Pancreas (tissue), 10 donors: ENCODE results near the gene NRXN2. TPM values are rescaled to one million over a fixed set of nuclear protein-coding genes. Genes with fewer than 3 reads are reported as not detected.

Experiments used
- ATAC-seq, 4 donors: fragments of 200-7000 bp; cut with Tn5 transposase; one replicate each; pipeline versions ENCODE4 v1.8.0 to v1.9.1; 2020; ENCODE audit warnings: mild to moderate bottlenecking in 4 of 4, moderate library complexity in 4 of 4
- DNase-seq, 6 donors: peaks; one replicate each; pipeline ENCODE4 v3.0.0-alpha.2; 2020
- FAIRE-seq: peaks from 2 replicates; lab custom pipeline; 2012; peaks lifted over from hg19 to GRCh38; lab: Jason Lieb, UNC
- H3K27ac ChIP-seq, 4 donors: fragments of 200-600 bp; sonication (generic); 1 replicate in 3 of 4; 2 replicates in 1 of 4; pipeline versions ENCODE4 v1.5.0 to v1.8.0; 2020
- H3K27me3 ChIP-seq, 4 donors: fragments of 200-600 bp; one replicate each; pipeline ENCODE4 v1.8.0; 2021
- H3K36me3 ChIP-seq, 3 donors: fragments of 200-600 bp; sonication (generic) in 1 of 3; one replicate each; pipeline versions ENCODE4 v1.5.0 to v1.8.0; 2020 to 2021
- H3K4me1 ChIP-seq, 3 donors: fragments of 200-600 bp; one replicate each; pipeline ENCODE4 v1.8.0; 2021
- H3K4me3 ChIP-seq, 4 donors: fragments of 200-600 bp; sonication (generic) in 2 of 4; one replicate each; pipeline versions ENCODE4 v1.5.0 to v1.8.0; 2020 to 2021
- H3K9me3 ChIP-seq, 4 donors: fragments of 200-600 bp; one replicate each; pipeline ENCODE4 v1.8.0; 2021
- WGBS, 2 donors: extraction: QIAGEN DNeasy Blood & Tissue Kit; methylation state at CpG; one replicate each; pipeline ENCODE4 v1.1.7; 2013; 5-methylcytosine and 5-hydroxymethylcytosine counted together
- intact Hi-C, 3 donors: fragments of 100-400 bp; cut with DNase I; formaldehyde crosslinking; loops; one replicate each; pipeline versions ENCODE4 v1.11.1 to v1.14.2; 2022
- polyA plus RNA-seq, 2 donors: library from polyadenylated mRNA; stranded (reverse); fragments of 200-250 nt; gene quantifications; one replicate each; pipeline ENCODE4 v1.2.3, GENCODE V29; 2013
- total RNA-seq, 6 donors: library from RNA; stranded (reverse); fragmentation: NEBNext Ultra II Directional in 4 of 6; extraction: Animal tissue kit (Norgen Biotek cat#: 25700) in 4 of 6; gene quantifications; one replicate each; pipeline versions ENCODE4 v1.2.1 to v1.2.4, GENCODE V29; 2021 to 2023
- TF ChIP-seq, protein P1 (sequence below), 4 donors: fragments of 200-600 bp; sonication (generic) in 3 of 4; IDR thresholded peaks; one replicate each; pipeline versions ENCODE4 v1.5.0 to v1.8.0; 2021; ENCODE audit warnings: antibody characterized with exemption in 4 of 4
- donor health status: healthy with polysubstance abuse.
- donor health status: DM: no; HTN: no; CAD: no; lungs with moderate emphysema.
- donor health status: DM: no; HTN: no; CAD: no.
- donor health status: control.
- donor health status: control.
- donor health status: Bipolar disorder and iron deficiency.
- donor health status: DM: yes; HTN: yes; CAD: no.
- donor health status: DM: no; HTN: no; CAD: no.
- donor health status: DM: no; HTN: no; CAD: no.
- donor health status: DM: yes; HTN: yes; CAD: no.

Gene NRXN2
- total and polyA plus RNA-seq, 8 donors, result 0.69 to 10.8 (median 2.1) TPM

- no peak for ATAC-seq
- TF ChIP-seq, protein P1, sequence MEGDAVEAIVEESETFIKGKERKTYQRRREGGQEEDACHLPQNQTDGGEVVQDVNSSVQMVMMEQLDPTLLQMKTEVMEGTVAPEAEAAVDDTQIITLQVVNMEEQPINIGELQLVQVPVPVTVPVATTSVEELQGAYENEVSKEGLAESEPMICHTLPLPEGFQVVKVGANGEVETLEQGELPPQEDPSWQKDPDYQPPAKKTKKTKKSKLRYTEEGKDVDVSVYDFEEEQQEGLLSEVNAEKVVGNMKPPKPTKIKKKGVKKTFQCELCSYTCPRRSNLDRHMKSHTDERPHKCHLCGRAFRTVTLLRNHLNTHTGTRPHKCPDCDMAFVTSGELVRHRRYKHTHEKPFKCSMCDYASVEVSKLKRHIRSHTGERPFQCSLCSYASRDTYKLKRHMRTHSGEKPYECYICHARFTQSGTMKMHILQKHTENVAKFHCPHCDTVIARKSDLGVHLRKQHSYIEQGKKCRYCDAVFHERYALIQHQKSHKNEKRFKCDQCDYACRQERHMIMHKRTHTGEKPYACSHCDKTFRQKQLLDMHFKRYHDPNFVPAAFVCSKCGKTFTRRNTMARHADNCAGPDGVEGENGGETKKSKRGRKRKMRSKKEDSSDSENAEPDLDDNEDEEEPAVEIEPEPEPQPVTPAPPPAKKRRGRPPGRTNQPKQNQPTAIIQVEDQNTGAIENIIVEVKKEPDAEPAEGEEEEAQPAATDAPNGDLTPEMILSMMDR (IDR thresholded peaks at IDR 0.05), result no peak
- DNase-seq, result no peak
- H3K36me3 ChIP-seq, result no peaks in the 10 kb centered on the region
- no peaks in the 10 kb centered on the region for H3K9me3 ChIP-seq
- no peaks in the 10 kb centered on the region for H3K4me1 ChIP-seq
- H3K27ac ChIP-seq, result no peak overlapping the region
- intact Hi-C loops, result no loop called here
- no peaks in the 10 kb centered on the region for H3K27me3 ChIP-seq
- no peak overlapping the region for H3K4me3 ChIP-seq
- WGBS, 2 donors, result 46 to 56% methylated on average over 4 of the region's 4 CpGs
- no peak for FAIRE-seq
Measured at GRCh38 chr11:64694026-64694755, 28.8 kb downstream of the NRXN2 start.

DNA sequence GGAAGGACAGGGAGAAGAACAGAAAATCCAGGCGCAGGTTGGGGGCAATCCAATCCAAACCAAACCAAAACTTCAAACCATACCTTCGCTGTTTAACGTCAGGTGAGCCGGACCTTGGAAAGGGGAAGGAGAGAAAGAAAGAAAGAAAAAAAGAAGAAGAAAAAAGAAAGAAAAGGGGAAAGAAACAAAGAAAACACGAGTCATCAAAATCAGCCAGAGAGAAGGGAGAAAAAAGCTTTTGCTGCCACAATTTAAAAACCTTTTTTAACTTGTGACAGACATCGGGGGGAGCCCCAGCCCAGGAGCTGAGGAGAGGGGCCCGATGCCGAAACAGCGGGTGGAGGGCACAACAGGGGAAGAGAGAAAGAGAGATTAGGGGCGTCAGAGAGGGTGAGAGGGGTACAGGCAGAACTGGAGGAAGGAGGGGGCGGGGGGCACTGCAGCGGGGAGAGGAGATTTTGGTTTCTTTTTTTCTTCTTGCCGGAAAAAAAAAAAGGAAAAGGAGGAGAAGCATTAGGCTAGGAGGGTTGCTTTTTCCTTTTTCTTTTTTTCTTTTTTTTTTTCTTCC, 30.1 kb downstream of the NRXN2 start:
- Histone ChIP-seq H3K27me3 (no peaks in the 10 kb centered on the region), H3K4me1 (peaks cover 0 to 8% (median 4%) of the 10 kb centered on the region in 3 donors), H3K9me3 (no peaks in the 10 kb centered on the region), H3K27ac (no peak overlapping the region), H3K4me3 (no peak overlapping the region), H3K36me3 (no peaks in the 10 kb centered on the region)
- WGBS, 2 donors, result 33 to 34% methylated on average over 13 of the region's 13 CpGs
- intact Hi-C loops, result no loop called here
- ATAC-seq, result no peak
- DNase-seq, result no peak
- no peak for FAIRE-seq
- TF ChIP-seq, protein P1 (IDR thresholded peaks at IDR 0.05), result no peak

DNA sequence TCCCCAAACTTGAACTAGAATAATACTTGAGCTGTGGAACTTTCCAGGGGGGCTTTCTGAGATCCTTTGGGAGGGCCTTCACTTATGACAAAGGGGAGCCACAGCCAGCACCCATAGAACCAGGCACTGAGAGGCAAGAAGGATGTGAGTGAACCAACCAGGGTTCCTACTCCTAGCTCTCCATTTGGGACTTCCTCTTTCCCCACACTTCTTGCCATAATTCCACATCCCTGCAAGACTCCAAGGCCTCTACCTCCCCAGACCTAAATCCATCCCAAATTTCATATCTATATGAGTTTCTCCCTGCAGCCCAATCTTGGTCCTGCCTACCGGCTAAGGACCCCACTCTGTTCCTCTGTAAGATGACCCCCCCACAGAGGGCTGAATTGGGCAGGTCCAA, 31.5 kb downstream of the NRXN2 start:
- DNase-seq (no peak), FAIRE-seq (no peak), ATAC-seq (no peak)
- Histone ChIP-seq H3K27me3 (no peaks in the 10 kb centered on the region), H3K4me1 (peaks cover 0 to 18% (median 10%) of the 10 kb centered on the region in 3 donors), H3K36me3 (no peaks in the 10 kb centered on the region), H3K27ac (no peak overlapping the region), H3K9me3 (no peaks in the 10 kb centered on the region), H3K4me3 (no peak overlapping the region)
- 93 to 94% methylated on average over 1 of the region's 1 CpG for WGBS, 2 donors
- TF ChIP-seq, protein P1 (IDR thresholded peaks at IDR 0.05), result no peak
- intact Hi-C loops, result no loop called here

- TF ChIP-seq, protein P1 (IDR thresholded peaks at IDR 0.05), result no peak
- 62 to 77% methylated on average over 8 of the region's 8 CpGs for whole genome bisulfite sequencing, 2 donors
- FAIRE-seq (no peak), ATAC-seq (no peak), DNase-seq (no peak)
- Histone ChIP-seq H3K4me1 (peaks cover 0 to 18% (median 10%) of the 10 kb centered on the region in 3 donors), H3K27me3 (no peaks in the 10 kb centered on the region), H3K27ac (no peak overlapping the region), H3K9me3 (no peaks in the 10 kb centered on the region), H3K4me3 (no peak overlapping the region), H3K36me3 (no peaks in the 10 kb centered on the region)
- intact Hi-C loops, result no loop called here
Measured at GRCh38 chr11:64690235-64690634, 32.8 kb downstream of the NRXN2 start.

DNA sequence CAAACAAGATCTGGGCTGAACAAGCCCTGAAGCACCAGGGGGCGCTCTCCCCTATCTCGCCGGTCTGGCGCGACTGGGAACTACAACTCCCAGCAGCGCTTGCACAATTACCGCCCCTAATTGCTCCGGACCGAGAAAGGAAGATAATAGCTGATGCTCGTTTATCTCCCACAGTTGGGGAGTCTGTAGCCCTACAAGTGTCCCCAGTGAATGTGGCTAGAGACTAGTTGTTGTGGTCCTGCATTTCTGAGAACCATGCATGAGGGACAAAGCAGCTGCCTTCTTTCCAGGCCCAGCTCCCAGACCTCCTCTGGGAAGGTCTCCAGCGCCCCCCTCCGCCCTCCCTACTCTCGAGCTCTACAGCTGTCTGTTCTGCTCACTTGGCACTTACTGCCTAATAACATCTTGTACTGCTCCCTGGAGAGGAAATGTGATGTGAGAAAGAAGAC, 34.4 kb downstream of the NRXN2 start:
- Histone ChIP-seq H3K4me1 (peaks cover 0 to 18% (median 10%) of the 10 kb centered on the region in 3 donors), H3K4me3 (peak overlapping the region in 2 of 4 donors; percentile 27 to 38), H3K27ac (peak overlapping the region in 3 of 4 donors; percentile 22 to 36 (median 35)), H3K36me3 (no peaks in the 10 kb centered on the region), H3K27me3 (no peaks in the 10 kb centered on the region), H3K9me3 (no peaks in the 10 kb centered on the region)
- DNase-seq (peak; percentile 75 to 96 (median 84)), ATAC-seq (peak; percentile 88 to 98 (median 94)), FAIRE-seq (no peak)
- TF ChIP-seq, protein P1 (IDR thresholded peaks at IDR 0.05), result peak; percentile 77 to 95 (median 86)
- WGBS, 2 donors, result 1 to 2% methylated on average over 13 of the region's 13 CpGs
- intact Hi-C loops, result no loop called here
